Caco-2 (cell line): Measurements from ENCODE around the gene KLHDC3. TPM values are rescaled to one million over a fixed set of nuclear protein-coding genes. Genes with fewer than 3 reads are reported as not detected.

Experiments used
- BruUV-seq: library from RNA; stranded (reverse); fragments of 400-500 nt; replicated peaks from 2 replicates; lab custom pipeline; 2021; lab: Mats Ljungman, UMichigan
- CTCF ChIA-PET: fragments of 300-600 bp; sonication (Branson Sonifier 250); formaldehyde crosslinking; loops from one replicate; lab custom pipeline; 2022; ENCODE audit warnings: antibody characterized with exemption; lab: Charles Lee
- POLR2A ChIA-PET: fragments of 300-600 bp; sonication (Branson Sonifier 250); formaldehyde crosslinking; loops from one replicate; lab custom pipeline; 2022; ENCODE audit warnings: antibody characterized with exemption; lab: Charles Lee
- DNase-seq, 2 experiments: peaks; one replicate each; pipeline versions ENCODE4 v3.0.0 to v3.0.0-alpha.2; 2020 to 2022
- H3K27me3 ChIP-seq: replicated peaks from 2 replicates; pipeline ENCODE4 v1.6.0; 2011; ENCODE audit warnings: low read length; ENCODE audit not compliant: control insufficient read depth, insufficient read depth
- H3K36me3 ChIP-seq: 2 replicates; pipeline ENCODE4 v1.5.1; 2011; ENCODE audit warnings: low read length; ENCODE audit not compliant: control insufficient read depth, insufficient read depth
- H3K4me1 ChIP-seq: fragments of 250-450 bp; sonication (Bioruptor Pico); 2 replicates; pipeline ENCODE4 v1.5.1; 2020; ENCODE audit warnings: mild to moderate bottlenecking
- H3K4me3 ChIP-seq: 2 replicates; pipeline ENCODE4 v1.5.1; 2011; ENCODE audit warnings: low read depth, mild to moderate bottlenecking, control low read depth, low read length
- H3K9me3 ChIP-seq: fragments of 250-450 bp; sonication (Bioruptor Pico); 2 replicates; pipeline ENCODE4 v1.5.1; 2020; ENCODE audit warnings: mild to moderate bottlenecking, moderate library complexity
- H3K27ac Mint-ChIP-seq: one replicate; pipeline ENCODE4 v1.8.0; 2022; ENCODE audit warnings: mixed read lengths; ENCODE audit not compliant: unreplicated experiment
- H3K27me3 Mint-ChIP-seq: one replicate; pipeline ENCODE4 v1.8.0; 2022; ENCODE audit warnings: mixed read lengths; ENCODE audit not compliant: insufficient read depth, unreplicated experiment
- H3K36me3 Mint-ChIP-seq: one replicate; pipeline ENCODE4 v1.8.0; 2022; ENCODE audit warnings: mild to moderate bottlenecking, mixed read lengths; ENCODE audit not compliant: insufficient read depth, unreplicated experiment
- H3K4me1 Mint-ChIP-seq: one replicate; pipeline ENCODE4 v1.8.0; 2022; ENCODE audit warnings: low read depth, mixed read lengths; ENCODE audit not compliant: unreplicated experiment
- H3K4me3 Mint-ChIP-seq: one replicate; pipeline ENCODE4 v1.8.0; 2022; ENCODE audit warnings: mild to moderate bottlenecking, moderate library complexity, mixed read lengths; ENCODE audit not compliant: unreplicated experiment
- H3K9me3 Mint-ChIP-seq: one replicate; pipeline ENCODE4 v1.8.0; 2022; ENCODE audit warnings: mixed read lengths; ENCODE audit not compliant: unreplicated experiment
- CTCF ChIP-seq, 2 experiments: fragments of 200-600 bp in 1 of 2; IDR thresholded peaks; 1 replicate in 1 of 2; 2 replicates in 1 of 2; pipeline versions ENCODE4 v1.5.1 to v1.8.0; 2011 to 2022; ENCODE audit warnings: antibody characterized with exemption in 1 of 2, control low read depth in 1 of 2, inconsistent platforms in 1 of 2, low read depth in 1 of 2, low read length in 1 of 2, mild to moderate bottlenecking in 1 of 2, moderate library complexity in 1 of 2; ENCODE audit not compliant: insufficient read depth in 1 of 2, severe bottlenecking in 1 of 2, unreplicated experiment in 1 of 2
- intact Hi-C: fragments of 100-400 bp; cut with micrococcal nuclease; formaldehyde crosslinking; loops from one replicate; pipeline ENCODE4 v1.10.0; 2022; ENCODE audit not compliant: unreplicated experiment
- total RNA-seq: library from RNA; stranded (reverse); gene quantifications from 2 replicates; pipeline ENCODE4 v1.2.3, GENCODE V29; 2022

The KLHDC3 gene
- total RNA-seq, 1 experiment from 2014 or later = 66.8 TPM

GRCh38 chr6:43035495-43036194, 21.6 kb downstream of the KLHDC3 start:
- CTCF ChIA-PET = no interaction called here
- H3K27ac Mint-ChIP-seq = no peak overlapping the region
- intact Hi-C loops = no loop called here
- POLR2A ChIA-PET = interaction anchor here (0.6 to 1.0 kb wide), 2 partner anchors 21 to 24 kb away, joined by 5 to 11 read pairs; partner anchors contain the start of genes KLC4 and MRPL2
- BruUV-seq = no TSS peak
- Histone ChIP-seq H3K9me3 (no peaks in the 10 kb centered on the region), H3K4me1 (no peaks in the 10 kb centered on the region), H3K4me3 (no peak overlapping the region), H3K36me3 (peaks cover 3% of the 10 kb centered on the region; the same call in 1 of the 2 replicates), H3K27me3 (no peaks in the 10 kb centered on the region)
- peak overlapping the region; percentile 18 for H3K4me3 Mint-ChIP-seq
- H3K27me3 Mint-ChIP-seq = no peaks in the 10 kb centered on the region
- H3K9me3 Mint-ChIP-seq = no peaks in the 10 kb centered on the region
- no peak for TF ChIP-seq CTCF (IDR thresholded peaks at IDR 0.05; ENCODE audit: insufficient read depth in 1 of 2, low read depth in 1 of 2, low read length in 1 of 2, severe bottlenecking in 1 of 2, unreplicated experiment in 1 of 2)
- peaks cover 80% of the 10 kb centered on the region for H3K36me3 Mint-ChIP-seq
- DNase-seq = no peak
- peaks cover 6% of the 10 kb centered on the region for H3K4me1 Mint-ChIP-seq

- Mint-ChIP-seq H3K4me1 (peaks cover 6% of the 10 kb centered on the region), H3K36me3 (peaks cover 75% of the 10 kb centered on the region)
- H3K36me3 ChIP-seq = peaks cover 3% of the 10 kb centered on the region; the same call in 1 of the 2 replicates
Measured at GRCh38 chr6:43036712-43037111, 22.7 kb downstream of the KLHDC3 start.

GRCh38 chr6:43037197-43037596, 23.1 kb downstream of the KLHDC3 start:
- POLR2A ChIA-PET = no interaction called here
- no peaks in the 10 kb centered on the region for H3K9me3 ChIP-seq
- peaks cover 5% of the 10 kb centered on the region for H3K36me3 ChIP-seq
- no peak for TF ChIP-seq CTCF (IDR thresholded peaks at IDR 0.05; ENCODE audit: insufficient read depth in 1 of 2, low read depth in 1 of 2, low read length in 1 of 2, severe bottlenecking in 1 of 2, unreplicated experiment in 1 of 2)
- no peaks in the 10 kb centered on the region for H3K4me1 ChIP-seq
- CTCF ChIA-PET = no interaction called here
- Mint-ChIP-seq H3K27me3 (no peaks in the 10 kb centered on the region), H3K4me1 (peaks cover 6% of the 10 kb centered on the region), H3K27ac (no peak overlapping the region), H3K36me3 (peaks cover 72% of the 10 kb centered on the region), H3K4me3 (no peak overlapping the region), H3K9me3 (no peaks in the 10 kb centered on the region)
- intact Hi-C loops = no loop called here
- BruUV-seq = no TSS peak
- H3K4me3 ChIP-seq = no peak overlapping the region
- no peak for DNase-seq
- H3K27me3 ChIP-seq = no peaks in the 10 kb centered on the region

More at GRCh38 chr6:43036712-43037111, 22.7 kb downstream of the KLHDC3 start:
- no peaks in the 10 kb centered on the region for H3K9me3 ChIP-seq
- Mint-ChIP-seq H3K9me3 (no peaks in the 10 kb centered on the region), H3K27me3 (no peaks in the 10 kb centered on the region), H3K4me3 (no peak overlapping the region), H3K27ac (no peak overlapping the region)
- ChIA-PET CTCF (no interaction called here), POLR2A (no interaction called here)
- no peak for DNase-seq
- BruUV-seq = no TSS peak
- no peak overlapping the region for H3K4me3 ChIP-seq
- no peak for TF ChIP-seq CTCF (IDR thresholded peaks at IDR 0.05; ENCODE audit: insufficient read depth in 1 of 2, low read depth in 1 of 2, low read length in 1 of 2, severe bottlenecking in 1 of 2, unreplicated experiment in 1 of 2)
- H3K27me3 ChIP-seq = no peaks in the 10 kb centered on the region
- H3K4me1 ChIP-seq = no peaks in the 10 kb centered on the region
- intact Hi-C loops = no loop called here
